Camera-type eye (tissue), 1 donor: ENCODE data around the gene ENG. TPM values are rescaled to one million over a fixed set of nuclear protein-coding genes. Genes with fewer than 3 reads are reported as not detected.

Experiments used
- total RNA-seq: library from RNA; depleted of rRNA; stranded (reverse); fragments of >200 nt; gene quantifications from one replicate; pipeline ENCODE4 v1.2.3, GENCODE V29; 2014

The ENG gene
- total RNA-seq = 21.5 TPM

DNA sequence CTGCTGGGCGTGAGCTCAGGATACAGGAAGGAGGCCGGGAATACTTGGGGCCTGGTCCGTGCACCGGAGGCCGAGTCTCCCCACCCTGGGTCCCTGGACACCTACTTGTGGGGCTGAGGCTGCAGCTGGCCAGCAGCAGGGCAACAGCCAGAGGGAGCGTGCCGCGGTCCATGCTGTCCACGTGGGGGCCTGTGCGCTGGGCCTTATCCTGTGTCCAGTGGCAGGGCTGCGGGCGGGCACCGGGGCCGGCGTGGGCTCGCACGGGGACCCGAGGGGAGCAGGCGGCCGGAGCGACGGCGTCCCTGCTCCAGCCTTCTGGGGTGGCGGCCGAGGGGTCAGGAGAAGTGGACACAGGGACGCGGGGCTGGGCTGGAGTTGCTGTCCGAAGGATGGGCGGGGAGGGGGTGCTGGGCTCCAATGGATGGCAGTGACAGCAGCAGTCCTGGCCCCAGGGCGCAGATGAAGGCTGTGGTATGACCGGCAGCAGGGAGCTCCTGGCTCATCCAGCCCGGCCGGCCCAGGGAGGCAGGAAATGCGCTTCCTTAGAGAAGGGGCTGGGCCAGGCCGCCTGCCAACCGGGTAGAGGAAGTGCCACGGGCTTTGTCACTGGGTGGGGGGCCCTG lies at the start of gene ENG:
Gene ENG, minus strand, starts transcription at position 475 of the 623 bp plus-strand sequence. Its CDS starts 303 bp downstream, at position 172.

GRCh38 chr9:127899128-127899943 lies 44.9 kb upstream of the ENG start, which contains the start of gene ST6GALNAC6:
Gene ST6GALNAC6, minus strand, starts transcription at chr9:127899603. Its CDS starts 1,622 bp downstream, at chr9:127897981.

GRCh38 chr9:127877566-127877998 lies 23.1 kb upstream of the ENG start, which contains the start of gene AK1:
Gene AK1, minus strand, starts transcription at chr9:127877675. Its CDS starts 3,058 bp downstream, at chr9:127874617.

GRCh38 chr9:127802576-127803443 lies 51.6 kb downstream of the ENG start, which contains the start of gene FPGS:
Gene FPGS, plus strand, starts transcription at chr9:127802882. Its CDS starts 43 bp downstream, at chr9:127802925.

DNA sequence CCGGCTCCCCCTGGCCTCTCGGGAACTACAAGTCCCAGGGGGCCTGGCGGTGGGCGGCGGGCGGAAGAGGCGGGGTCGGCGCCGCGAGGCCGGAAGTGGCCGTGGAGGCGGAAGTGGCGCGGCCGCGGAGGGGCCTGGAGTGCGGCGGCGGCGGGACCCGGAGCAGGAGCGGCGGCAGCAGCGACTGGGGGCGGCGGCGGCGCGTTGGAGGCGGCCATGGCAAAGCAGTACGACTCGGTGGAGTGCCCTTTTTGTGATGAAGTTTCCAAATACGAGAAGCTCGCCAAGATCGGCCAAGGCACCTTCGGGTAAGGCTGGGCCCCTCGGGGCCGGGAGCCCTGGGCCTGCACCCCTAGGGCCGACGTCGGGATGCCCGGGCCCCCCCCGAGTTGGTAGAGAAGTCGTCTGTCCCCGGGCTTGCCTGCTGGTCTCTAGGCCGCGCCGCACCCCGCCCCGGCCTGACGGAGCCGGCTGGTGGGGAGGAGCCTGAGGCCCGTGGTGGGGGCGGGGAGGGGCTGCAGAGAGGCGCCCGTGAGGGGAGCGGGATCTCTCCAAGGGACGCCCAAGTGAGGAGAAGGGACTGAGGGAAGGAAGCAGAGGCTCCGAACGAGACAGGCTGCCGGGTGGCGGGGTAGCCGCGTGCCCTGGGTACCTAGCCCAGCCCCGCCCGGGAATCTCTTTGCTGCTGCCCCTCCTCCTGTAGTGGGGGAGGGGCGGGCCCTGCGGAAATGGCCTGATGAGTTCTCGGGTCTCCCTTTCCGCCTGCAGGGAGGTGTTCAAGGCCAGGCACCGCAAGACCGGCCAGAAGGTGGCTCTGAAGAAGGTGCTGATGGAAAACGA lies 68.3 kb downstream of the ENG start, which contains the start of gene CDK9:
Gene CDK9, plus strand, starts transcription at position 102 of the 840 bp plus-strand sequence. Its CDS starts 115 bp downstream, at position 217.

GRCh38 chr9:127778280-127779135 lies 76.0 kb downstream of the ENG start, which contains the start of gene SH2D3C:
Gene SH2D3C, minus strand, starts transcription at chr9:127778666. Its CDS starts 39 bp downstream, at chr9:127778627.

Other genes starting within 250 kb of the ENG start
- gene STXBP1, start 242.4 kb downstream of the ENG start, total RNA-seq = 237 TPM
- not detected for gene CFAP157, start 147.7 kb downstream of the ENG start, total RNA-seq
- 13.5 TPM for gene PTRH1, start 139.0 kb downstream of the ENG start, total RNA-seq
- gene TTC16, start 138.6 kb downstream of the ENG start, total RNA-seq = not detected
- 11.1 TPM for gene TOR2A, start 119.4 kb downstream of the ENG start, total RNA-seq
- 10.7 TPM for gene SH2D3C, start 76.0 kb downstream of the ENG start, total RNA-seq
- gene CDK9, start 68.6 kb downstream of the ENG start, total RNA-seq = 60.2 TPM
- gene FPGS, start 51.8 kb downstream of the ENG start, total RNA-seq = 45.4 TPM
- gene AK1, start 23.0 kb upstream of the ENG start, total RNA-seq = 38.4 TPM
- 22.2 TPM for gene ST6GALNAC6, start 44.9 kb upstream of the ENG start, total RNA-seq
- 12.4 TPM for gene ST6GALNAC4, start 62.4 kb upstream of the ENG start, total RNA-seq
- gene PIP5KL1, start 76.1 kb upstream of the ENG start, total RNA-seq = 3.2 TPM
- gene DPM2, start 83.2 kb upstream of the ENG start, total RNA-seq = 13.2 TPM
- gene EEIG1, start 126.3 kb upstream of the ENG start, total RNA-seq = 22.5 TPM
- gene NAIF1, start 212.7 kb upstream of the ENG start, total RNA-seq = 10.6 TPM
- gene SLC25A25, start 213.6 kb upstream of the ENG start, total RNA-seq = 24.4 TPM